Neural cell (in vitro differentiated cells): ENCODE results near the gene NTNG1. TPM values are rescaled to one million over a fixed set of nuclear protein-coding genes. Genes with fewer than 3 reads are reported as not detected.

Experiments
- H2AFZ ChIP-seq: fragments of 200-600, 300-800 bp; sonication (generic), shearing (Covaris generic); 2 replicates; pipeline ENCODE4 v1.6.0; 2014; ENCODE audit warnings: low read depth, mild to moderate bottlenecking, antibody characterized with exemption, low read length, moderate library complexity
- H3F3A ChIP-seq: fragments of 200-600 bp; shearing (Covaris generic); 2 replicates; pipeline ENCODE4 v1.6.1; 2016; ENCODE audit warnings: mild to moderate bottlenecking, moderate library complexity, mixed read lengths, antibody characterized with exemption, low read length; ENCODE audit not compliant: insufficient read depth, poor library complexity, severe bottlenecking
- H3K27ac ChIP-seq: fragments of 200-600, 300-800 bp; sonication (generic), shearing (Covaris generic); 2 replicates; pipeline ENCODE4 v1.5.1; 2014; ENCODE audit warnings: mild to moderate bottlenecking, low read length, moderate library complexity
- H3K27me3 ChIP-seq: fragments of 300-800, 200-600 bp; sonication (generic), shearing (Covaris generic); 2 replicates; pipeline ENCODE4 v1.6.0; 2014; ENCODE audit warnings: mild to moderate bottlenecking, low read depth, low read length, moderate library complexity; ENCODE audit not compliant: insufficient read depth
- H3K36me3 ChIP-seq: fragments of 300-800, 200-600 bp; sonication (generic), shearing (Covaris generic); 2 replicates; pipeline ENCODE4 v1.5.1; 2014; ENCODE audit warnings: mild to moderate bottlenecking, antibody characterized with exemption, low read length, moderate library complexity; ENCODE audit not compliant: insufficient read depth
- H3K4me2 ChIP-seq: fragments of 300-800, 200-600 bp; sonication (generic), shearing (Covaris generic); 2 replicates; pipeline ENCODE4 v1.6.0; 2014; ENCODE audit warnings: mild to moderate bottlenecking, low read length
- H3K4me3 ChIP-seq: fragments of 300-800, 200-600 bp; sonication (generic), shearing (Covaris generic); 2 replicates; pipeline ENCODE4 v1.5.1; 2014; ENCODE audit warnings: mild to moderate bottlenecking, low read length, moderate library complexity
- H3K79me2 ChIP-seq: fragments of 200-600 bp; shearing (Covaris generic); replicated peaks from 2 replicates; pipeline ENCODE4 v1.6.0; 2014; ENCODE audit warnings: mild to moderate bottlenecking, low read length, moderate library complexity; ENCODE audit not compliant: insufficient read depth
- H3K9ac ChIP-seq: fragments of 300-800, 200-600 bp; sonication (generic), shearing (Covaris generic); 2 replicates; pipeline ENCODE4 v1.6.1; 2016; ENCODE audit warnings: mild to moderate bottlenecking, low read length, mixed read lengths
- H3K9me2 ChIP-seq: fragments of 200-600 bp; shearing (Covaris generic); 2 replicates; pipeline ENCODE4 v1.6.1; 2016; ENCODE audit warnings: mild to moderate bottlenecking, low read length, mixed read lengths; ENCODE audit not compliant: insufficient read depth
- H3K9me3 ChIP-seq: fragments of 200-600, 300-800 bp; sonication (generic), shearing (Covaris generic); 2 replicates; pipeline ENCODE4 v1.6.1; 2016; ENCODE audit warnings: mild to moderate bottlenecking, mixed run types, low read length, moderate library complexity, mixed read lengths
- H4K20me1 ChIP-seq: fragments of 200-600 bp; shearing (Covaris generic); 2 replicates; pipeline ENCODE4 v1.6.1; 2016; ENCODE audit warnings: mild to moderate bottlenecking, mixed run types; ENCODE audit not compliant: insufficient read depth
- EP300 ChIP-seq: fragments of 450-650 bp; conservative IDR thresholded peaks from 2 replicates; pipeline ENCODE4 v1.6.1; 2014; ENCODE audit warnings: antibody characterized with exemption, mild to moderate bottlenecking, moderate library complexity; ENCODE audit not compliant: poor library complexity, severe bottlenecking
- EZH2 ChIP-seq: fragments of 200-600, 300-800 bp; shearing (Covaris generic), sonication (generic); IDR thresholded peaks from 2 replicates; pipeline ENCODE4 v1.6.1; 2014; ENCODE audit warnings: antibody characterized with exemption, low read length, borderline replicate concordance, mild to moderate bottlenecking; ENCODE audit not compliant: insufficient read depth, poor library complexity, severe bottlenecking
- MXI1 ChIP-seq: fragments of 450-650 bp; conservative IDR thresholded peaks from 2 replicates; pipeline ENCODE4 v1.6.1; 2014; ENCODE audit warnings: antibody characterized with exemption, mild to moderate bottlenecking; ENCODE audit not compliant: poor library complexity, severe bottlenecking
- POLR2AphosphoS5 ChIP-seq: IDR thresholded peaks from 2 replicates; pipeline ENCODE4 v1.6.1; 2012
- RAD21 ChIP-seq: fragments of 450-650 bp; conservative IDR thresholded peaks from 2 replicates; pipeline ENCODE4 v1.6.1; 2014; ENCODE audit warnings: antibody characterized with exemption, mild to moderate bottlenecking, moderate library complexity
- SMC3 ChIP-seq: fragments of 450-650 bp; conservative IDR thresholded peaks from 2 replicates; pipeline ENCODE4 v1.6.1; 2014; ENCODE audit warnings: antibody characterized with exemption, mild to moderate bottlenecking, moderate library complexity; ENCODE audit not compliant: poor library complexity
- TAF1 ChIP-seq: IDR thresholded peaks from 2 replicates; pipeline ENCODE4 v1.6.1; 2012; ENCODE audit warnings: low read depth
- polyA plus RNA-seq: library from polyadenylated mRNA; depleted of rRNA; stranded (reverse); fragments of >200 nt; gene quantifications from 2 replicates; pipeline ENCODE4 v1.2.3, GENCODE V29; 2014
- TF ChIP-seq, protein P1 (sequence below): IDR thresholded peaks from 2 replicates; pipeline ENCODE4 v1.6.1; 2012; ENCODE audit warnings: borderline replicate concordance
- TF ChIP-seq, protein P2 (sequence below): fragments of 450-650 bp; IDR thresholded peaks from 2 replicates; pipeline ENCODE4 v1.5.1; 2014; ENCODE audit warnings: antibody characterized with exemption, mild to moderate bottlenecking, moderate library complexity; ENCODE audit not compliant: poor library complexity, severe bottlenecking

NTNG1 gene
- polyA plus RNA-seq, 1 donor from 2014 or later = not detected

DNA sequence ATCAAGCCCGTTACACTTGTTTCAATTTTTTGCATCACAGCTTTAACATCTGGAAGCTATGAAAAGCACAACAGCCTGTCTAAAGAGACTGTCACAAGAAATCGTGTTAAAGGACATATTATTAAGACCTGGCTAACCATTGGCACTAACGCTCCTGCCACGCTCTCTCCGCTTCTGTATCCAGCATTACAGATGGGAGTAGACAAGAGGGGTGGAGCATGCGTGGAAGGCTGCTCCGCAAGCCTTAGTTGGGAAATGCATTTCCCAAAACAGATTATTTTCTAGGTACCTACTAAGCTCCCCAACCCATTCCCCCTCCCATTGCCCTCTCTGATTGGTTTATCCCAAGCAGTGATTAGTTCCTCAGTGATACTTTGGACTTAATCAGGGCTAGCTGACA, 72.4 kb downstream of the NTNG1 start:
- Histone ChIP-seq H2AFZ (no peak overlapping the region), H3K9me3 (peaks cover 5% of the 10 kb centered on the region), H3K36me3 (no peaks in the 10 kb centered on the region), H3K4me2 (no peak overlapping the region), H3K27me3 (no peaks in the 10 kb centered on the region), H3K79me2 (no peaks in the 10 kb centered on the region), H3F3A (no peaks in the 10 kb centered on the region), H3K9me2 (no peaks in the 10 kb centered on the region), H3K9ac (no peak overlapping the region), H3K4me3 (no peak overlapping the region), H3K27ac (no peak overlapping the region), H4K20me1 (no peaks in the 10 kb centered on the region)
- no peak for TF ChIP-seq EP300

DNA sequence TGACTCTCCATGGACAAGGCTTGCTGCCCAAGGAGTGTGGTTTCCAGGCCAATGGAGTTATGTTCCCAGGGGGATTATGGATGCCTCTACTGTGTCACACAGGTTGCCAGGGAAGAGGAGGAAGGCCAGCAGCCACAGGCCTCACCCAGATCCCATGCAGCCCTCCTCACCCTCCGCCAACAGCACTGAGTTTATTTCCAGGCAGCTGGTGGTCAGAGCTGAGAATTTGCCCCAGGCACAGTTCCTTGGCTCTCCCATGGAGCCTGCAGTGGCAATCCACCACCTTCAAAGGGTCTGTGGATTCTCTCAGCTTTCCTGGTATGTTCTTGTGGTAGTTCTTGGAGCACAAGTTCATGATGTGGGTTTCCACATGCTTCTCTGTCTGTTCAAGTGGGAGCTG, 79.2 kb downstream of the NTNG1 start:
- TF ChIP-seq, protein P1, sequence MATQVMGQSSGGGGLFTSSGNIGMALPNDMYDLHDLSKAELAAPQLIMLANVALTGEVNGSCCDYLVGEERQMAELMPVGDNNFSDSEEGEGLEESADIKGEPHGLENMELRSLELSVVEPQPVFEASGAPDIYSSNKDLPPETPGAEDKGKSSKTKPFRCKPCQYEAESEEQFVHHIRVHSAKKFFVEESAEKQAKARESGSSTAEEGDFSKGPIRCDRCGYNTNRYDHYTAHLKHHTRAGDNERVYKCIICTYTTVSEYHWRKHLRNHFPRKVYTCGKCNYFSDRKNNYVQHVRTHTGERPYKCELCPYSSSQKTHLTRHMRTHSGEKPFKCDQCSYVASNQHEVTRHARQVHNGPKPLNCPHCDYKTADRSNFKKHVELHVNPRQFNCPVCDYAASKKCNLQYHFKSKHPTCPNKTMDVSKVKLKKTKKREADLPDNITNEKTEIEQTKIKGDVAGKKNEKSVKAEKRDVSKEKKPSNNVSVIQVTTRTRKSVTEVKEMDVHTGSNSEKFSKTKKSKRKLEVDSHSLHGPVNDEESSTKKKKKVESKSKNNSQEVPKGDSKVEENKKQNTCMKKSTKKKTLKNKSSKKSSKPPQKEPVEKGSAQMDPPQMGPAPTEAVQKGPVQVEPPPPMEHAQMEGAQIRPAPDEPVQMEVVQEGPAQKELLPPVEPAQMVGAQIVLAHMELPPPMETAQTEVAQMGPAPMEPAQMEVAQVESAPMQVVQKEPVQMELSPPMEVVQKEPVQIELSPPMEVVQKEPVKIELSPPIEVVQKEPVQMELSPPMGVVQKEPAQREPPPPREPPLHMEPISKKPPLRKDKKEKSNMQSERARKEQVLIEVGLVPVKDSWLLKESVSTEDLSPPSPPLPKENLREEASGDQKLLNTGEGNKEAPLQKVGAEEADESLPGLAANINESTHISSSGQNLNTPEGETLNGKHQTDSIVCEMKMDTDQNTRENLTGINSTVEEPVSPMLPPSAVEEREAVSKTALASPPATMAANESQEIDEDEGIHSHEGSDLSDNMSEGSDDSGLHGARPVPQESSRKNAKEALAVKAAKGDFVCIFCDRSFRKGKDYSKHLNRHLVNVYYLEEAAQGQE = no peak
- no peak for TF ChIP-seq MXI1
- TF ChIP-seq POLR2AphosphoS5 = no peak
- no peaks in the 10 kb centered on the region for H3K9me2 ChIP-seq
- H3K79me2 ChIP-seq = no peaks in the 10 kb centered on the region

DNA sequence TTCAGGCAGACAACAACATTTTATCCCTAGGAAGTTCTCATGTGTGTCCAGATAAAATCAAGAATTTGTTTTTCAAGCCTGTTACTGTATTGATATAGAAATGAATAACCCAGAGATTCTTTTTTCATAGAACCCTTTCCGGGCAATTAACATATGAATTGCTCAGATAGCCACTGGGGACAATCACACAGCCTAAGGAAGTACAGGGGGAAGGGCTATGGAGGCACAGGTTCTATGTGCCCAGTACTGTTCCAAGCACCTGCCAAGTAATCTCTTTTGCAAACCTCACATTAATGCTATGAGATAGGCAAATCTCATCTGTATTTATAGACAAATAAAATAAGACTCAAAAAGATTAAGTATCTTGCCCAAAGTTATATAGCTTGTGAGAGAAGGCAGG, 84.9 kb downstream of the NTNG1 start:
- Histone ChIP-seq H3K27ac (no peak overlapping the region), H3K79me2 (no peaks in the 10 kb centered on the region), H3K4me2 (no peak overlapping the region), H3K9me2 (no peaks in the 10 kb centered on the region), H3K27me3 (no peaks in the 10 kb centered on the region), H3K4me3 (no peak overlapping the region), H4K20me1 (no peaks in the 10 kb centered on the region), H3K9me3 (no peaks in the 10 kb centered on the region), H3K36me3 (no peaks in the 10 kb centered on the region), H2AFZ (no peak overlapping the region), H3F3A (no peaks in the 10 kb centered on the region), H3K9ac (no peak overlapping the region)
- TF ChIP-seq RAD21 (no peak), SMC3 (no peak), MXI1 (no peak), TAF1 (no peak), EZH2 (no peak), EP300 (no peak), POLR2AphosphoS5 (no peak)
- TF ChIP-seq, protein P1 = no peak
- TF ChIP-seq, protein P2, sequence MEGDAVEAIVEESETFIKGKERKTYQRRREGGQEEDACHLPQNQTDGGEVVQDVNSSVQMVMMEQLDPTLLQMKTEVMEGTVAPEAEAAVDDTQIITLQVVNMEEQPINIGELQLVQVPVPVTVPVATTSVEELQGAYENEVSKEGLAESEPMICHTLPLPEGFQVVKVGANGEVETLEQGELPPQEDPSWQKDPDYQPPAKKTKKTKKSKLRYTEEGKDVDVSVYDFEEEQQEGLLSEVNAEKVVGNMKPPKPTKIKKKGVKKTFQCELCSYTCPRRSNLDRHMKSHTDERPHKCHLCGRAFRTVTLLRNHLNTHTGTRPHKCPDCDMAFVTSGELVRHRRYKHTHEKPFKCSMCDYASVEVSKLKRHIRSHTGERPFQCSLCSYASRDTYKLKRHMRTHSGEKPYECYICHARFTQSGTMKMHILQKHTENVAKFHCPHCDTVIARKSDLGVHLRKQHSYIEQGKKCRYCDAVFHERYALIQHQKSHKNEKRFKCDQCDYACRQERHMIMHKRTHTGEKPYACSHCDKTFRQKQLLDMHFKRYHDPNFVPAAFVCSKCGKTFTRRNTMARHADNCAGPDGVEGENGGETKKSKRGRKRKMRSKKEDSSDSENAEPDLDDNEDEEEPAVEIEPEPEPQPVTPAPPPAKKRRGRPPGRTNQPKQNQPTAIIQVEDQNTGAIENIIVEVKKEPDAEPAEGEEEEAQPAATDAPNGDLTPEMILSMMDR = no peak

More for the DNA sequence above, 79.2 kb downstream of the NTNG1 start:
- Histone ChIP-seq H3K27me3 (no peaks in the 10 kb centered on the region), H3K4me2 (no peak overlapping the region), H2AFZ (no peak overlapping the region), H4K20me1 (no peaks in the 10 kb centered on the region), H3K9me3 (peaks cover 5% of the 10 kb centered on the region), H3K36me3 (no peaks in the 10 kb centered on the region), H3K27ac (no peak overlapping the region), H3F3A (no peaks in the 10 kb centered on the region), H3K4me3 (no peak overlapping the region), H3K9ac (no peak overlapping the region)
